ENCODE measurements around the gene WDR59. TPM values are rescaled to one million over a fixed set of nuclear protein-coding genes. Genes with fewer than 3 reads are reported as not detected.

The WDR59 gene
- polyA plus RNA-seq, 3 donors = 6.7 to 44.4 (median 7.8) TPM

- H3K4me3 Mint-ChIP-seq = no peak overlapping the region
- TF ChIP-seq CTCF (IDR thresholded peaks at IDR 0.05) = no peak
- no peaks in the 10 kb centered on the region for H3K79me2 ChIP-seq (ENCODE audit: insufficient read depth, low read length)
- H3K9ac ChIP-seq (ENCODE audit: insufficient read depth, low read length, poor library complexity, severe bottlenecking) = no peak overlapping the region
- H3K36me3 Mint-ChIP-seq = no peaks in the 10 kb centered on the region
- no peak for DNase-seq
- no peaks in the 10 kb centered on the region for H4K20me1 ChIP-seq (ENCODE audit: insufficient read depth, low read length)
- H3K4me3 ChIP-seq (replicated peaks in 1 of 3; ENCODE audit: low read depth in 2 of 3, low read length in 3 of 3) = no peak overlapping the region
- no peaks in the 10 kb centered on the region for H3K9me3 ChIP-seq (replicated peaks in 1 of 2; ENCODE audit: control insufficient read depth in 1 of 2, insufficient read depth in 1 of 2, low read length in 2 of 2)
- no peaks in the 10 kb centered on the region for H3K9me3 Mint-ChIP-seq
- H3K27ac Mint-ChIP-seq = no peak overlapping the region
- intact Hi-C loops (cut with micrococcal nuclease) = no loop called here
- WGBS (ENCODE audit: insufficient coverage) = 100% methylated on average over 2 of the region's 4 CpGs
- no peak overlapping the region for H2AFZ ChIP-seq (ENCODE audit: insufficient read depth, low read depth, low read length, poor library complexity, severe bottlenecking)
- H3K27me3 ChIP-seq (ENCODE audit: control insufficient read depth in 2 of 2, insufficient read depth in 2 of 2, low read length in 2 of 2) = no peaks in the 10 kb centered on the region
- no peak overlapping the region for H3K4me2 ChIP-seq (replicated peaks; ENCODE audit: extremely low read depth, low read length, poor library complexity, severe bottlenecking)
- no peak overlapping the region for H3K27ac ChIP-seq (ENCODE audit: low read depth in 1 of 2, low read length in 2 of 2)
- no peaks in the 10 kb centered on the region for H3K4me1 ChIP-seq (ENCODE audit: control insufficient read depth in 1 of 2, insufficient read depth in 2 of 2, low read length in 2 of 2)
- no peaks in the 10 kb centered on the region for H3K36me3 ChIP-seq (replicated peaks in 1 of 2; ENCODE audit: control insufficient read depth in 1 of 2, insufficient read depth in 2 of 2, low read length in 2 of 2)
- no peaks in the 10 kb centered on the region for H3K4me1 Mint-ChIP-seq
- peaks cover 0 to 2% (median 1%) of the 10 kb centered on the region in 3 donors for H3K27me3 Mint-ChIP-seq (ENCODE audit: low read depth in 3 of 3)
Observed at GRCh38 chr16:74852500-74852875, 132.4 kb downstream of the WDR59 start.

- no peak for TF ChIP-seq CTCF (IDR thresholded peaks at IDR 0.05)
Observed at GRCh38 chr16:74850027-74850426, 134.9 kb downstream of the WDR59 start.

More at GRCh38 chr16:74850027-74850426, 134.9 kb downstream of the WDR59 start:
- 90% methylated on average over 7 of the region's 7 CpGs for WGBS (ENCODE audit: insufficient coverage)
- Histone ChIP-seq H2AFZ (ENCODE audit: insufficient read depth, low read depth, low read length, poor library complexity, severe bottlenecking) (no peak overlapping the region), H3K9ac (ENCODE audit: insufficient read depth, low read length, poor library complexity, severe bottlenecking) (no peak overlapping the region), H3K36me3 (replicated peaks in 1 of 2; ENCODE audit: control insufficient read depth in 1 of 2, insufficient read depth in 2 of 2, low read length in 2 of 2) (no peaks in the 10 kb centered on the region), H3K27ac (ENCODE audit: low read depth in 1 of 2, low read length in 2 of 2) (no peak overlapping the region), H3K4me1 (ENCODE audit: control insufficient read depth in 1 of 2, insufficient read depth in 2 of 2, low read length in 2 of 2) (no peaks in the 10 kb centered on the region), H4K20me1 (ENCODE audit: insufficient read depth, low read length) (no peaks in the 10 kb centered on the region), H3K4me2 (replicated peaks; ENCODE audit: extremely low read depth, low read length, poor library complexity, severe bottlenecking) (no peak overlapping the region), H3K4me3 (replicated peaks in 1 of 3; ENCODE audit: low read depth in 2 of 3, low read length in 3 of 3) (no peak overlapping the region), H3K27me3 (ENCODE audit: control insufficient read depth in 2 of 2, insufficient read depth in 2 of 2, low read length in 2 of 2) (no peaks in the 10 kb centered on the region), H3K79me2 (ENCODE audit: insufficient read depth, low read length) (no peaks in the 10 kb centered on the region), H3K9me3 (replicated peaks in 1 of 2; ENCODE audit: control insufficient read depth in 1 of 2, insufficient read depth in 1 of 2, low read length in 2 of 2) (no peaks in the 10 kb centered on the region)
- Mint-ChIP-seq H3K4me1 (no peaks in the 10 kb centered on the region), H3K9me3 (no peaks in the 10 kb centered on the region), H3K27me3 (ENCODE audit: low read depth in 3 of 3) (peaks cover 0 to 1% (median 0%) of the 10 kb centered on the region in 3 donors), H3K4me3 (no peak overlapping the region), H3K36me3 (no peaks in the 10 kb centered on the region), H3K27ac (no peak overlapping the region)
- intact Hi-C loops (cut with micrococcal nuclease) = no loop called here
- no peak for DNase-seq
